ENCODE results near the gene LRRFIP1. TPM values are rescaled to one million over a fixed set of nuclear protein-coding genes. Genes with fewer than 3 reads are reported as not detected.

Gene LRRFIP1
- polyA plus RNA-seq, 1 donor (not counting 4 experiments of a cell fraction or from before 2014, with no cell fraction given) = 115 TPM

DNA sequence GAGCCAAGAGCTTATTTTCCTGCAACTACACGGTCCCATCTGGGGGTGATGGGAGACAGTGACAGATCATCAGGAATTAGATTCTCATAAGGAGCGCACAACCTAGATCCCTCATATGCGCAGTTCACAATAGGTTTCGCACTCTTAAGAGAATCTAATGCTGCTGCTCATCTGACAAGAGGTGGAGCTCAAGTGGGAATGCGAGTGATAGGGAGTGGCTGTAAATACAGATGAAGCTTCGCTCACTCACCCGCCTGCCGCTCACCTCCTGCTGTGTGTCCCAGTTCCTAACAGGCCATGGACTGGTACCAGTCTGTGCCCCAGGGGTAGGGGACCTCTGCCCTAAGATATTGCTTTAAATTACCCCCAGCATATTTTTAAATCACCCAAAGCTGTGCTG lies 10.8 kb downstream of the LRRFIP1 start:
- Histone ChIP-seq H3K4me1 (ENCODE audit: control insufficient read depth, extremely low read depth, insufficient read depth, low read length) (no peaks in the 10 kb centered on the region), H3K9me1 (ENCODE audit: control insufficient read depth, extremely low read depth, insufficient read depth, low read length) (no peaks in the 10 kb centered on the region), H2AFZ (ENCODE audit: control insufficient read depth, low read length) (no peak overlapping the region), H3K79me2 (ENCODE audit: control insufficient read depth, insufficient read depth, low read length) (no peaks in the 10 kb centered on the region), H3K36me3 (ENCODE audit: control insufficient read depth in 2 of 2, extremely low read depth in 1 of 2, insufficient read depth in 2 of 2, low read length in 2 of 2) (no peaks in the 10 kb centered on the region), H3K9ac (ENCODE audit: control insufficient read depth, extremely low read depth, insufficient read depth, low read length) (no peak overlapping the region), H4K20me1 (ENCODE audit: control insufficient read depth, extremely low read depth, insufficient read depth, low read length) (no peaks in the 10 kb centered on the region), H3K4me3 (ENCODE audit: control insufficient read depth in 2 of 3, extremely low read depth in 1 of 3, insufficient read depth in 2 of 3, low read depth in 1 of 3, low read length in 3 of 3) (no peak overlapping the region), H3K27ac (ENCODE audit: control insufficient read depth, insufficient read depth, low read length) (no peak overlapping the region), H3K9me3 (ENCODE audit: control insufficient read depth, low read depth, low read length) (no peaks in the 10 kb centered on the region), H3K4me2 (ENCODE audit: control insufficient read depth, extremely low read depth, insufficient read depth, low read depth, low read length) (no peak overlapping the region), H3K27me3 (ENCODE audit: control insufficient read depth, extremely low read depth, insufficient read depth, low read length) (peaks cover 3% of the 10 kb centered on the region)
- dilution Hi-C loops (cut with MboI; ENCODE audit: extremely low pct_ligation_motif_present, low sequenced_read_pairs) = no loop called here
- FAIRE-seq (no peak), DNase-seq (ENCODE audit: low read depth, low spot score) (no peak)
- TF ChIP-seq, protein P1, sequence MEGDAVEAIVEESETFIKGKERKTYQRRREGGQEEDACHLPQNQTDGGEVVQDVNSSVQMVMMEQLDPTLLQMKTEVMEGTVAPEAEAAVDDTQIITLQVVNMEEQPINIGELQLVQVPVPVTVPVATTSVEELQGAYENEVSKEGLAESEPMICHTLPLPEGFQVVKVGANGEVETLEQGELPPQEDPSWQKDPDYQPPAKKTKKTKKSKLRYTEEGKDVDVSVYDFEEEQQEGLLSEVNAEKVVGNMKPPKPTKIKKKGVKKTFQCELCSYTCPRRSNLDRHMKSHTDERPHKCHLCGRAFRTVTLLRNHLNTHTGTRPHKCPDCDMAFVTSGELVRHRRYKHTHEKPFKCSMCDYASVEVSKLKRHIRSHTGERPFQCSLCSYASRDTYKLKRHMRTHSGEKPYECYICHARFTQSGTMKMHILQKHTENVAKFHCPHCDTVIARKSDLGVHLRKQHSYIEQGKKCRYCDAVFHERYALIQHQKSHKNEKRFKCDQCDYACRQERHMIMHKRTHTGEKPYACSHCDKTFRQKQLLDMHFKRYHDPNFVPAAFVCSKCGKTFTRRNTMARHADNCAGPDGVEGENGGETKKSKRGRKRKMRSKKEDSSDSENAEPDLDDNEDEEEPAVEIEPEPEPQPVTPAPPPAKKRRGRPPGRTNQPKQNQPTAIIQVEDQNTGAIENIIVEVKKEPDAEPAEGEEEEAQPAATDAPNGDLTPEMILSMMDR (optimal IDR thresholded peaks at IDR 0.05 in 1 of 3, IDR thresholded peaks at IDR 0.05 in 1 of 3, conservative IDR thresholded peaks at IDR 0.05 in 1 of 3; ENCODE audit: extremely low read depth in 1 of 3, insufficient read depth in 2 of 3, low read length in 3 of 3) = no peak
- no peak for TF ChIP-seq EZH2 (IDR thresholded peaks at IDR 0.05; ENCODE audit: low read length)

DNA sequence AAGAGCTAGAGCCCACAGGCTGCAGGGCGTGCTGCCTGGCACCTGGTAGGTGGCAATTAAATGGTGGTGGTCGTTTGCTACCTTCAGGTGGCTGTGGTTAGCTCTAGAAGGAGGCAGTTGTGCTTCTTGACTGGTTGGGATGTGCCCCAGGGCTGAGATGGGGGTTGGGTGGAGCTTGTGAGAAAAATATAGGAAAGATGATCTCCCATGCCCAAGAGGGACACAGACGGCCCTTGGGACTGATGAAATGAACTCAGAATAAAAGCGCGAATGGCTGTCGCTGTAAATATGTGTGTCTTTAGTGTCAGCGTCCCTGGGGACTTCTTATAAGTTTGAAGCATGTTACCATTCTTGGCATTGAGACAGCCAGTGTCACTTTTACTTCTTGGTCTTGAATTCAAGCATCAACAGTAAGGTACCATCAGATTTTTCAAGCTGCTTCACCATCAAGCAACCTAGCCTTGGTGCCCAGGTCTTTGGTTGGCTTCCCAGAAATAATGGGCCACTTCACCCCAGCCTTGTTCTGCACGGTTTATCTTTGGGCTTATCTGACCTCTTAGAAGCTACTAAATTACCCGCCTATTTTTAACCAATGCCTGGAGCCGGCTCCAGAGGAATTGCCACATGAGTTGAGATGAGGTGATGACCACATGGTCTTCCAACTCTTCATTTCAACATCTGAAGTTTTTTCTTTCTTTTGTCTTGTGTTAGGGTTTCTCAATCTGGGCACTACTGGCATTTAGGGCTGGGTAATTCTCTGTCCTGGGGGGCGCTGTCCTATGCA lies 11.9 kb downstream of the LRRFIP1 start:
- Histone ChIP-seq H3K4me3 (ENCODE audit: control insufficient read depth in 2 of 3, extremely low read depth in 1 of 3, insufficient read depth in 2 of 3, low read depth in 1 of 3, low read length in 3 of 3) (no peak overlapping the region), H3K27ac (ENCODE audit: control insufficient read depth, insufficient read depth, low read length) (no peak overlapping the region), H3K9ac (ENCODE audit: control insufficient read depth, extremely low read depth, insufficient read depth, low read length) (no peak overlapping the region), H3K9me3 (ENCODE audit: control insufficient read depth, low read depth, low read length) (no peaks in the 10 kb centered on the region), H2AFZ (ENCODE audit: control insufficient read depth, low read length) (no peak overlapping the region), H3K36me3 (ENCODE audit: control insufficient read depth in 2 of 2, extremely low read depth in 1 of 2, insufficient read depth in 2 of 2, low read length in 2 of 2) (no peaks in the 10 kb centered on the region), H3K27me3 (ENCODE audit: control insufficient read depth, extremely low read depth, insufficient read depth, low read length) (peaks cover under 1% of the 10 kb centered on the region), H3K4me1 (ENCODE audit: control insufficient read depth, extremely low read depth, insufficient read depth, low read length) (no peaks in the 10 kb centered on the region), H3K9me1 (ENCODE audit: control insufficient read depth, extremely low read depth, insufficient read depth, low read length) (no peaks in the 10 kb centered on the region), H4K20me1 (ENCODE audit: control insufficient read depth, extremely low read depth, insufficient read depth, low read length) (no peaks in the 10 kb centered on the region), H3K79me2 (ENCODE audit: control insufficient read depth, insufficient read depth, low read length) (no peaks in the 10 kb centered on the region), H3K4me2 (ENCODE audit: control insufficient read depth, extremely low read depth, insufficient read depth, low read depth, low read length) (no peak overlapping the region)
- FAIRE-seq = no peak
- TF ChIP-seq, protein P1 (optimal IDR thresholded peaks at IDR 0.05 in 1 of 3, IDR thresholded peaks at IDR 0.05 in 1 of 3, conservative IDR thresholded peaks at IDR 0.05 in 1 of 3; ENCODE audit: extremely low read depth in 1 of 3, insufficient read depth in 2 of 3, low read length in 3 of 3) = no peak
- TF ChIP-seq EZH2 (IDR thresholded peaks at IDR 0.05; ENCODE audit: low read length) = no peak
- dilution Hi-C loops (cut with MboI; ENCODE audit: extremely low pct_ligation_motif_present, low sequenced_read_pairs) = no loop called here
- DNase-seq (ENCODE audit: low read depth, low spot score) = no peak
